ENCODE results near the gene PDCD4.

DNA sequence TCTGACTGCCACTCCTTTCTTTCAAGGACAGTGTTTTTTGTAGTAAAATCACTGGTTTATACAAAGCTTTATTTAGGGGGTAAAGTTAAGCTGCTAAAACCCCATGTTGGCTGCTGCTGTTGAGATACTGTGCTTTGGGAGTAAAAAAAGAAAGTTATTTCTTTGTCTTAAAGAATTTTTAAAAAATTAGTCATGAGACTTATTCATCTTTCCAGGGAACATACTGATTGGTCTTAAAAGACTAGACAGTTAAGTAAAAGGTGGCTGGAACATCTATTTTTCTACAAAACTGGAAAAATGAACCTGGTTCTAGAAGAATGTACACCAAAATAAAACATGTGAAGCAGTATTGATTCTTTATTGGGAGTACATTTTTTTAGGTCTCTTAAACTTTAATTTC lies 26.7 kb downstream of the PDCD4 start:
- TF ChIP-seq, protein P1, sequence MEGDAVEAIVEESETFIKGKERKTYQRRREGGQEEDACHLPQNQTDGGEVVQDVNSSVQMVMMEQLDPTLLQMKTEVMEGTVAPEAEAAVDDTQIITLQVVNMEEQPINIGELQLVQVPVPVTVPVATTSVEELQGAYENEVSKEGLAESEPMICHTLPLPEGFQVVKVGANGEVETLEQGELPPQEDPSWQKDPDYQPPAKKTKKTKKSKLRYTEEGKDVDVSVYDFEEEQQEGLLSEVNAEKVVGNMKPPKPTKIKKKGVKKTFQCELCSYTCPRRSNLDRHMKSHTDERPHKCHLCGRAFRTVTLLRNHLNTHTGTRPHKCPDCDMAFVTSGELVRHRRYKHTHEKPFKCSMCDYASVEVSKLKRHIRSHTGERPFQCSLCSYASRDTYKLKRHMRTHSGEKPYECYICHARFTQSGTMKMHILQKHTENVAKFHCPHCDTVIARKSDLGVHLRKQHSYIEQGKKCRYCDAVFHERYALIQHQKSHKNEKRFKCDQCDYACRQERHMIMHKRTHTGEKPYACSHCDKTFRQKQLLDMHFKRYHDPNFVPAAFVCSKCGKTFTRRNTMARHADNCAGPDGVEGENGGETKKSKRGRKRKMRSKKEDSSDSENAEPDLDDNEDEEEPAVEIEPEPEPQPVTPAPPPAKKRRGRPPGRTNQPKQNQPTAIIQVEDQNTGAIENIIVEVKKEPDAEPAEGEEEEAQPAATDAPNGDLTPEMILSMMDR (conservative IDR thresholded peaks at IDR 0.05; ENCODE audit: low read depth, low read length): no peak
- no peak for TF ChIP-seq POLR2A (IDR thresholded peaks at IDR 0.05; ENCODE audit: low read depth, low read length)
- TF ChIP-seq RFX5 (IDR thresholded peaks at IDR 0.05; ENCODE audit: low read depth, low read length): no peak
- no peak for TF ChIP-seq BHLHE40 (IDR thresholded peaks at IDR 0.05; ENCODE audit: low read depth, low read length)
- no peak for TF ChIP-seq FOS (IDR thresholded peaks at IDR 0.05; ENCODE audit: low read depth, low read length)
- no peak for TF ChIP-seq SMC3 (IDR thresholded peaks at IDR 0.05; ENCODE audit: low read depth, low read length)
- TF ChIP-seq RCOR1 (IDR thresholded peaks at IDR 0.05; ENCODE audit: insufficient replicate concordance, low read length): no peak
- TF ChIP-seq MXI1 (IDR thresholded peaks at IDR 0.05; ENCODE audit: borderline replicate concordance, low read depth, low read length): no peak

Measured in IMR-90 (cell line).